HepG2 (cell line): ENCODE results near the gene CEP68. TPM values are rescaled to one million over a fixed set of nuclear protein-coding genes. Genes with fewer than 3 reads are reported as not detected.

ENCODE experiments used
- ATAC-seq: fragments of 200-7000 bp; cut with Tn5 transposase; 3 replicates; pipeline ENCODE4 v1.9.1; 2020; ENCODE audit warnings: mild to moderate bottlenecking, moderate library complexity
- BruUV-seq: library from RNA; stranded (reverse); fragments of 400-500 nt; replicated peaks from 2 replicates; lab custom pipeline; 2021; lab: Mats Ljungman, UMichigan
- CTCF ChIA-PET: fragments of 300-600 bp; formaldehyde crosslinking; extraction: SDS; loops from one replicate; lab custom pipeline; 2021; ENCODE audit warnings: low total read pairs, inconsistent platforms, low intra/inter-chr PET ratio; lab: Yijun Ruan, JAX
- POLR2A ChIA-PET: fragments of 350-600 bp; sonication (Branson Sonifier 250); formaldehyde crosslinking; loops from one replicate; lab custom pipeline; 2020; ENCODE audit warnings: antibody characterized with exemption, inconsistent platforms; lab: Yijun Ruan, JAX
- DNase-seq: peaks from one replicate; pipeline ENCODE4 v3.0.0-alpha.2; 2015; ENCODE audit warnings: low spot score
- FAIRE-seq: peaks from 3 replicates; lab custom pipeline; 2011; peaks lifted over from hg19 to GRCh38; lab: Jason Lieb, UNC
- H2AFZ ChIP-seq: one replicate; pipeline ENCODE4 v1.6.1; 2011; ENCODE audit warnings: low read length, inconsistent platforms
- H3K27ac ChIP-seq: fragments of 300-600 bp; 3 replicates; pipeline ENCODE4 v1.8.0; 2011; ENCODE audit warnings: mixed run types, mild to moderate bottlenecking, mixed read lengths, low read length, inconsistent platforms; ENCODE audit not compliant: insufficient read depth; ENCODE audit errors: extremely low read length
- H3K27me3 ChIP-seq, 2 experiments: fragments of 200-600 bp in 1 of 2; 2 replicates in 1 of 2; 3 replicates in 1 of 2; pipeline versions ENCODE4 v1.6.0 to v1.8.0; 2011; ENCODE audit warnings: low read length in 2 of 2, mild to moderate bottlenecking in 2 of 2, moderate library complexity in 2 of 2, inconsistent platforms in 1 of 2; ENCODE audit not compliant: insufficient read depth in 2 of 2, control insufficient read depth in 1 of 2
- H3K36me3 ChIP-seq, 2 experiments: fragments of 200-600 bp in 1 of 2; replicated peaks in 1 of 2; 2 replicates in 1 of 2; 3 replicates in 1 of 2; pipeline versions ENCODE4 v1.5.1 to v1.8.0; 2011; ENCODE audit warnings: low read length in 2 of 2, inconsistent platforms in 1 of 2; ENCODE audit not compliant: insufficient read depth in 2 of 2, control insufficient read depth in 1 of 2
- H3K4me1 ChIP-seq: 2 replicates; pipeline ENCODE4 v1.5.1; 2012; ENCODE audit warnings: low read length, inconsistent platforms; ENCODE audit not compliant: insufficient read depth
- H3K4me2 ChIP-seq: 2 replicates; pipeline ENCODE4 v1.6.0; 2011; ENCODE audit warnings: low read depth, low read length, inconsistent platforms
- H3K4me3 ChIP-seq, 3 experiments: fragments of 200-600 bp in 1 of 3; sonication (generic), shearing (Covaris generic) in 1 of 3; replicated peaks in 1 of 3; 2 replicates each; pipeline ENCODE4 v1.5.1; 2011 to 2016; ENCODE audit warnings: low read length in 3 of 3, inconsistent platforms in 2 of 3, low read depth in 2 of 3, mild to moderate bottlenecking in 2 of 3, control low read depth in 1 of 3, mixed read lengths in 1 of 3; ENCODE audit not compliant: insufficient read depth in 1 of 3
- H3K79me2 ChIP-seq: one replicate; pipeline ENCODE4 v1.6.1; 2011; ENCODE audit warnings: low read length, inconsistent platforms; ENCODE audit not compliant: insufficient read depth
- H3K9ac ChIP-seq: 2 replicates; pipeline ENCODE4 v1.6.0; 2011; ENCODE audit warnings: mild to moderate bottlenecking, low read depth, low read length, inconsistent platforms; ENCODE audit not compliant: insufficient read depth
- H3K9me3 ChIP-seq: 2 replicates; pipeline ENCODE4 v1.5.1; 2012; ENCODE audit warnings: mild to moderate bottlenecking, low read length
- H4K20me1 ChIP-seq: 2 replicates; pipeline ENCODE4 v1.6.0; 2011; ENCODE audit warnings: inconsistent platforms, mild to moderate bottlenecking, low read length, moderate library complexity; ENCODE audit not compliant: insufficient read depth
- ATF2 ChIP-seq: sonication (generic); formaldehyde crosslinking; IDR thresholded peaks from 2 replicates; pipeline ENCODE4 v1.4.0; 2020; ENCODE audit warnings: missing genetic modification reagents
- FOXA1 ChIP-seq, 2 experiments: fragments of 450-650 bp in 1 of 2; sonication (generic) in 1 of 2; formaldehyde crosslinking in 1 of 2; IDR thresholded peaks; 2 replicates each; pipeline versions ENCODE4 v1.4.0 to v1.6.1; 2016 to 2020; ENCODE audit warnings: missing genetic modification reagents in 1 of 2
- GATAD1 ChIP-seq: IDR thresholded peaks from 2 replicates; pipeline ENCODE4 v1.6.1; 2016; ENCODE audit warnings: missing genetic modification reagents, missing compliant biosample characterization
- HMG20A ChIP-seq: IDR thresholded peaks from 2 replicates; pipeline ENCODE4 v1.6.1; 2016; ENCODE audit warnings: borderline replicate concordance
- KAT7 ChIP-seq: IDR thresholded peaks from 2 replicates; pipeline ENCODE4 v1.6.1; 2018; ENCODE audit warnings: borderline replicate concordance, missing compliant biosample characterization
- MTA3 ChIP-seq: sonication (generic); formaldehyde crosslinking; IDR thresholded peaks from 2 replicates; pipeline ENCODE4 v1.4.0; 2020; ENCODE audit warnings: missing genetic modification reagents
- NR2F2 ChIP-seq: IDR thresholded peaks from 2 replicates; pipeline ENCODE4 v1.6.1; 2012; ENCODE audit warnings: low read depth, inconsistent platforms, borderline replicate concordance
- PAXIP1 ChIP-seq: sonication (generic); formaldehyde crosslinking; conservative IDR thresholded peaks from 2 replicates; pipeline ENCODE4 v1.4.0; 2020; ENCODE audit warnings: mild to moderate bottlenecking, missing genetic modification reagents, moderate library complexity
- ZNF143 ChIP-seq: sonication (generic); formaldehyde crosslinking; IDR thresholded peaks from 2 replicates; pipeline ENCODE4 v1.4.0; 2020; ENCODE audit warnings: missing genetic modification reagents
- ZNF569 ChIP-seq: sonication (generic); formaldehyde crosslinking; IDR thresholded peaks from 2 replicates; pipeline ENCODE4 v1.5.0; 2020; ENCODE audit warnings: mild to moderate bottlenecking, missing genetic modification reagents, moderate library complexity, borderline replicate concordance
- WGBS: methylation state at CpG from one replicate; pipeline ENCODE4 v1.1.6; 2017; ENCODE audit warnings: low lambda C conversion rate; 5-methylcytosine and 5-hydroxymethylcytosine counted together
- in situ Hi-C: cut with HindIII; loops from 2 replicates; pipeline ENCODE4 v1.10.0; 2017; ENCODE audit warnings: low pct_unique_long_range_greater_than_20kb; ENCODE audit not compliant: extremely low pct_ligation_motif_present
- intact Hi-C: fragments of 100-400 bp; cut with micrococcal nuclease; formaldehyde crosslinking; loops from one replicate; pipeline ENCODE4 v1.10.0; 2022; ENCODE audit not compliant: unreplicated experiment
- polyA plus RNA-seq, 8 experiments: library from polyadenylated mRNA; depleted of rRNA in 3 of 8; stranded (reverse) in 7 of 8; unstranded in 1 of 8; fragments of >200 nt; fragmentation: Illumina TruSeq in 4 of 8; extraction: Trizol in 4 of 8; gene quantifications; 2 replicates each; pipeline versions ENCODE4 v1.2.1 to v1.2.3, GENCODE V29; 2011 to 2016; ENCODE audit warnings: low read depth in 4 of 8, missing spikeins in 1 of 8, mixed read lengths in 1 of 8; ENCODE audit not compliant: insufficient read depth in 1 of 8
- total RNA-seq, 5 experiments: library from RNA; depleted of rRNA; stranded (reverse); fragments of >200 nt; fragmentation: Illumina TruSeq; extraction: Trizol; gene quantifications; 2 replicates each; pipeline ENCODE4 v1.2.3, GENCODE V29; 2016; ENCODE audit warnings: low read depth in 1 of 5

The CEP68 gene
- total and polyA plus RNA-seq, 2 of the 13 experiments (the other 11 are each of a cell fraction or from before 2014, with no cell fraction given), result 5.7 to 9.3 TPM

DNA sequence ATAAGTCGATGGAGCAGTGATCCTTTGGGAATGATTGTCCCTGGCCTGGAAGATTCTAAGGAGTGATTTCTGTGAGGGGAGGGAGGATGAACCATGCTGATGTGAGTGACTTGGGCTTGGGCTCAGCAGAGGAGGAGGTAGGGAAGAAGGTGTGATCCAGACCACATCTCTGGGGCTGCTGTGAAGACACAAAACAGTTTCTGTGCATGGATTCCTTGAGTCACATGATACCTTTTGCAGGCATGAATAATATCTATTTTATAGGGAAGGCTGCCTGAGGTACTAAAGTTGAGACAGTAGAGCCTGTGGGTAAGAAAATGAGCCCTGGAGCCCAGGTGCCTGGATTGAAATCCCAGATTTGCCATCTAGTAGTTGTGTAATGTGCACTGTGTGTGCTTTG lies 37.2 kb upstream of the CEP68 start:
- 81% methylated on average over 1 of the region's 1 CpG for WGBS
- ChIA-PET CTCF (no interaction called here), POLR2A (no interaction called here)
- intact Hi-C loops, result no loop called here
- in situ Hi-C loops, result no loop called here
- no TSS peak for BruUV-seq
- Histone ChIP-seq H3K36me3 (peaks cover 36 to 93% of the 10 kb centered on the region in 2 experiments), H4K20me1 (no peaks in the 10 kb centered on the region), H3K4me1 (no peaks in the 10 kb centered on the region), H3K4me3 (no peak overlapping the region), H3K79me2 (no peaks in the 10 kb centered on the region), H3K27me3 (no peaks in the 10 kb centered on the region), H3K27ac (no peak overlapping the region), H3K9me3 (no peaks in the 10 kb centered on the region), H2AFZ (no peak overlapping the region), H3K9ac (no peak overlapping the region), H3K4me2 (no peak overlapping the region)
- ATAC-seq (no peak), FAIRE-seq (no peak), DNase-seq (no peak)
- TF ChIP-seq ZNF143 (CRISPR knock-in tag) (no peak), HMG20A (CRISPR knock-in tag) (no peak), KAT7 (CRISPR knock-in tag) (no peak), ATF2 (no peak), GATAD1 (CRISPR knock-in tag) (no peak), ZNF569 (CRISPR knock-in tag) (no peak), FOXA1 (IDR thresholded peaks at IDR 0.05) (no peak), FOXA1 (CRISPR knock-in tag; IDR thresholded peaks at IDR 0.05) (no peak), NR2F2 (no peak), MTA3 (CRISPR knock-in tag) (no peak), PAXIP1 (no peak)
